GM10266 (cell line): ENCODE results near the gene UBAC2.

ENCODE experiments used
- DNase-seq: peaks from one replicate; pipeline ENCODE4 v3.0.0; 2012; ENCODE audit errors: extremely low spot score
- CTCF ChIP-seq: IDR thresholded peaks from 2 replicates; pipeline ENCODE4 v1.5.1; 2012; ENCODE audit warnings: mild to moderate bottlenecking, low read depth; ENCODE audit not compliant: control insufficient read depth, insufficient read depth; ENCODE audit errors: missing control alignments

The UBAC2 gene

GRCh38 chr13:99435998-99436397 is 235.3 kb downstream of the UBAC2 start:
- no peak for DNase-seq
- TF ChIP-seq CTCF: no peak
